ENCODE results near the gene ABCC8. TPM values are rescaled to one million over a fixed set of nuclear protein-coding genes. Genes with fewer than 3 reads are reported as not detected.

ABCC8 gene
- total and polyA plus RNA-seq, 2 donors (not counting 3 experiments of a cell fraction or from before 2014, with no cell fraction given) = not detected

DNA sequence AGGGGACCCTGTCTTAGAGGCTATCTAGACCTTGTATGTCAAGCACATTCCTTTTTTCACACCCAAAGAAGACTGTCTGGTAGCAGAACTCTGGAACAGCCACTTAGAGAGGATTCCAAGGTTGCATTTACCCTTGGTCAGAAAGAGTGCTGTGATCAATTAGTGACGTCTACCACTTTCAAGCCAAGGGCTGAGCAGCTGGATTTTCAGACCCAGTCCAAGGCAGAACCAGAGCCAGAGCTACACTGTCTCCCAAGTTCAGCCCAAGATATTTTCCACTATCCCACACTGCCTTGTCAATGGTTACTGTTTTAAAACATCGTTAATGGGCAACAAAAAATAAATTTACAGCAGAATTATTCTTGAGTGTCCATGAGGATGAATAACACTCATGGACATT is 24.0 kb downstream of the ABCC8 start:
- TF ChIP-seq FOS (IDR thresholded peaks at IDR 0.05; ENCODE audit: borderline replicate concordance, insufficient read depth, low read length) (no peak), GATA2 (IDR thresholded peaks at IDR 0.05; ENCODE audit: insufficient read depth, insufficient read length, low read depth, low read length) (no peak), EZH2 (IDR thresholded peaks at IDR 0.05; ENCODE audit: borderline replicate concordance, low read depth, low read length, severe bottlenecking) (no peak), POLR2A (IDR thresholded peaks at IDR 0.05; ENCODE audit: low read depth, low read length) (no peak), JUN (IDR thresholded peaks at IDR 0.05; ENCODE audit: borderline replicate concordance, insufficient read depth, insufficient read length, low read depth) (no peak), POLR2AphosphoS5 (IDR thresholded peaks at IDR 0.05; ENCODE audit: insufficient read depth, low read depth, low read length) (no peak), MYC (IDR thresholded peaks at IDR 0.05; ENCODE audit: low read depth, low read length) (no peak)
- TF ChIP-seq, protein P1, sequence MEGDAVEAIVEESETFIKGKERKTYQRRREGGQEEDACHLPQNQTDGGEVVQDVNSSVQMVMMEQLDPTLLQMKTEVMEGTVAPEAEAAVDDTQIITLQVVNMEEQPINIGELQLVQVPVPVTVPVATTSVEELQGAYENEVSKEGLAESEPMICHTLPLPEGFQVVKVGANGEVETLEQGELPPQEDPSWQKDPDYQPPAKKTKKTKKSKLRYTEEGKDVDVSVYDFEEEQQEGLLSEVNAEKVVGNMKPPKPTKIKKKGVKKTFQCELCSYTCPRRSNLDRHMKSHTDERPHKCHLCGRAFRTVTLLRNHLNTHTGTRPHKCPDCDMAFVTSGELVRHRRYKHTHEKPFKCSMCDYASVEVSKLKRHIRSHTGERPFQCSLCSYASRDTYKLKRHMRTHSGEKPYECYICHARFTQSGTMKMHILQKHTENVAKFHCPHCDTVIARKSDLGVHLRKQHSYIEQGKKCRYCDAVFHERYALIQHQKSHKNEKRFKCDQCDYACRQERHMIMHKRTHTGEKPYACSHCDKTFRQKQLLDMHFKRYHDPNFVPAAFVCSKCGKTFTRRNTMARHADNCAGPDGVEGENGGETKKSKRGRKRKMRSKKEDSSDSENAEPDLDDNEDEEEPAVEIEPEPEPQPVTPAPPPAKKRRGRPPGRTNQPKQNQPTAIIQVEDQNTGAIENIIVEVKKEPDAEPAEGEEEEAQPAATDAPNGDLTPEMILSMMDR (IDR thresholded peaks at IDR 0.05; ENCODE audit: extremely low read depth in 1 of 2, insufficient read depth in 1 of 2, low read depth in 1 of 2, low read length in 2 of 2) = no peak
- TF ChIP-seq, protein P2, sequence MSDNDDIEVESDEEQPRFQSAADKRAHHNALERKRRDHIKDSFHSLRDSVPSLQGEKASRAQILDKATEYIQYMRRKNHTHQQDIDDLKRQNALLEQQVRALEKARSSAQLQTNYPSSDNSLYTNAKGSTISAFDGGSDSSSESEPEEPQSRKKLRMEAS (IDR thresholded peaks at IDR 0.05; ENCODE audit: insufficient read depth, insufficient read length) = no peak
- H3K36me3 ChIP-seq (ENCODE audit: control insufficient read depth in 2 of 2, extremely low read depth in 1 of 2, insufficient read depth in 2 of 2, low read length in 2 of 2) = no peaks in the 10 kb centered on the region
- H3K4me2 ChIP-seq (ENCODE audit: insufficient read depth, low read length) = no peak overlapping the region
- H3K4me3 ChIP-seq (replicated peaks in 1 of 3; ENCODE audit: insufficient read depth in 1 of 3, low read depth in 1 of 3, low read length in 3 of 3) = no peak overlapping the region
- intact Hi-C loops (cut with micrococcal nuclease) = no loop called here
- ChIA-PET CTCF (no interaction called here), POLR2A (no interaction called here)
- no peaks in the 10 kb centered on the region for H4K20me1 ChIP-seq (replicated peaks; ENCODE audit: control insufficient read depth, extremely low read depth, insufficient read depth, low read length)
- dilution Hi-C loops (cut with MboI; ENCODE audit: extremely low pct_ligation_motif_present, low sequenced_read_pairs) = no loop called here
- H3K9me1 ChIP-seq (replicated peaks; ENCODE audit: control insufficient read depth, extremely low read depth, insufficient read depth, low read length) = no peaks in the 10 kb centered on the region
- H3K79me2 ChIP-seq (ENCODE audit: control insufficient read depth, insufficient read depth, low read length) = no peaks in the 10 kb centered on the region
- H3K9me3 ChIP-seq (replicated peaks; ENCODE audit: control insufficient read depth, insufficient read depth, low read length) = no peaks in the 10 kb centered on the region
- no peak overlapping the region for H2AFZ ChIP-seq (ENCODE audit: low read depth, low read length)
- H3K27me3 ChIP-seq (ENCODE audit: control insufficient read depth in 2 of 2, insufficient read depth in 2 of 2, low read length in 2 of 2) = peaks cover under 1 to 7% of the 10 kb centered on the region in 2 experiments
- H3K27ac ChIP-seq (ENCODE audit: insufficient read depth, low read depth, low read length) = no peak overlapping the region
- no peak overlapping the region for H3K9ac ChIP-seq (replicated peaks; ENCODE audit: extremely low read depth, insufficient read depth, low read length)
- BruUV-seq (replicated peaks) = no TSS peak
- DNase-seq (ENCODE audit: low read depth, low spot score) (no peak), FAIRE-seq (no peak)
- no peaks in the 10 kb centered on the region for H3K4me1 ChIP-seq (ENCODE audit: control insufficient read depth, extremely low read depth, insufficient read depth, low read length)

All from endothelial cell of umbilical vein (primary cell).